IPS-20b (cell line): Measurements from ENCODE around the gene HECTD4.

ENCODE experiments used
- H3K27ac ChIP-seq: one replicate; pipeline ENCODE4 v1.5.1; 2013; ENCODE audit warnings: low read length
- H3K27me3 ChIP-seq: 2 replicates; pipeline ENCODE4 v1.6.1; 2013; ENCODE audit warnings: mild to moderate bottlenecking, low read length, inconsistent platforms; ENCODE audit not compliant: insufficient read depth
- H3K36me3 ChIP-seq: 2 replicates; pipeline ENCODE4 v1.6.1; 2013; ENCODE audit warnings: low read depth, mild to moderate bottlenecking, inconsistent platforms, low read length, moderate library complexity; ENCODE audit not compliant: insufficient read depth
- H3K4me1 ChIP-seq: 2 replicates; pipeline ENCODE4 v1.6.1; 2013; ENCODE audit warnings: mild to moderate bottlenecking, control low read depth, inconsistent platforms, low read length, moderate library complexity; ENCODE audit not compliant: insufficient read depth
- H3K4me3 ChIP-seq: 2 replicates; pipeline ENCODE4 v1.5.1; 2013; ENCODE audit warnings: mild to moderate bottlenecking, low read length, inconsistent platforms
- H3K9ac ChIP-seq: 2 replicates; pipeline ENCODE4 v1.6.1; 2013; ENCODE audit warnings: low read depth, mild to moderate bottlenecking, inconsistent platforms, low read length, moderate library complexity
- H3K9me3 ChIP-seq: 2 replicates; pipeline ENCODE4 v1.6.1; 2013; ENCODE audit warnings: mild to moderate bottlenecking, low read depth, low read length, inconsistent platforms; ENCODE audit not compliant: insufficient read depth

Gene HECTD4

DNA sequence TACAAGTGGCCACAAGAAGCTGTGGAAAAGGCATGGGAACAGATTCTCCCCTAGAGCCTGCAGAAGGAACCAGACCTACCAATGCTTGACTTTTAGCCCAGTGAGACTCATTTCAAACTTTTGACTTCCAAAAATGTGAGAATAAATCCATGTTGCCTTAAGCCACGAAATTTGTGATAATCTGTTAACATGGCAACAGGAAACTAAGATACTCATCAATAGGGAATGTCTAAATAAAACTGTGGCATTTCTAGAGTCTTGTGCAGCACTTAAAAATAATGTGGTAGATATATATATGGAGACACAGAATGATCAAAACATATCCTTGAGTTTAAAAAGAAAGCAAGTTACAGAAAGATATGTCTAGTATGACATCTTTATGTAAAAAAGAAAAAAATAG is 12.0 kb downstream of the HECTD4 start:
- H3K9me3 ChIP-seq = no peaks in the 10 kb centered on the region
- no peaks in the 10 kb centered on the region for H3K36me3 ChIP-seq
- H3K27me3 ChIP-seq = no peaks in the 10 kb centered on the region
- no peak overlapping the region for H3K9ac ChIP-seq
- H3K4me1 ChIP-seq = peaks cover 6% of the 10 kb centered on the region; the same call in 1 of the 2 replicates
- no peak overlapping the region for H3K4me3 ChIP-seq
- no peak overlapping the region for H3K27ac ChIP-seq

DNA sequence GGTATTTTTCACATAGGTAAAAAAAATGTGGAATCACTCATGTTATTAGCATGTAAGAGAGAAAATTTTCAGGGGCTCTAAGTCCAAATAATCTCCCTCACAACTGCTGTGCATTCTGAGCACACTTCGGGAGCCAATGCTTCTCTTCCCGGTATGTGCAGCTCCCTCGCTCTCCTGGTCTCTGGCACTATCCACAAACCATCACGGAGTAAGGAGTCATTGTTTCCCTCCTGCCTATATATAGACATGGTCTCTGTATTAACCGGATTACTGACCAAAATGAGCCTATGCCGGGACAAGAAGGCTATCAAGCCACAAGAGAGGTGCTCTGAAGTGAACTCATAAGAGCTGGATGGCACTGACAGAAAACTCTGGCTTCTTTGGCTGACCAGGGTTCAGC is 13.4 kb downstream of the HECTD4 start:
- peaks cover 6% of the 10 kb centered on the region; the same call in 1 of the 2 replicates for H3K4me1 ChIP-seq
- H3K27me3 ChIP-seq = no peaks in the 10 kb centered on the region
- no peak overlapping the region for H3K27ac ChIP-seq
- no peaks in the 10 kb centered on the region for H3K36me3 ChIP-seq
- no peak overlapping the region for H3K4me3 ChIP-seq
- no peaks in the 10 kb centered on the region for H3K9me3 ChIP-seq
- H3K9ac ChIP-seq = no peak overlapping the region

DNA sequence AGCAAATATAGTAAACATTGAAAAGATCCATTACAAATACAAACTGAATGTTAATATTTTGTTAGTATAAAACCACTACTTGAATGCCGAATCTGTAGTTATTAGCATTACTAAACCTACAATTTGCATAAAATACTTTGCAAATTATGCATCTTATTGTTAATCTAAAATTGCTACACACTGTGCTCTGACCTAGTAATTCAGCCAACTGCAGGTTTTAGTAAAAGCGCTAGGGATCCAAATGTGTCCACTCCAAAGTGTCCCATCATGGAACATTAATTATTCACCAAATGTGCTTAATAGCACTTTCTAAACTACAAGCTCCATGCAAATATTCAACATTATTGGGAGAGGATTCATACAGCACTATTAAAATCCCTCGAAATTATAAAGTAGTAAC is 14.3 kb downstream of the HECTD4 start:
- Histone ChIP-seq H3K9ac (no peak overlapping the region), H3K27ac (no peak overlapping the region), H3K36me3 (no peaks in the 10 kb centered on the region), H3K4me3 (no peak overlapping the region), H3K4me1 (peaks cover 6% of the 10 kb centered on the region; the same call in 1 of the 2 replicates), H3K9me3 (no peaks in the 10 kb centered on the region), H3K27me3 (no peaks in the 10 kb centered on the region)

DNA sequence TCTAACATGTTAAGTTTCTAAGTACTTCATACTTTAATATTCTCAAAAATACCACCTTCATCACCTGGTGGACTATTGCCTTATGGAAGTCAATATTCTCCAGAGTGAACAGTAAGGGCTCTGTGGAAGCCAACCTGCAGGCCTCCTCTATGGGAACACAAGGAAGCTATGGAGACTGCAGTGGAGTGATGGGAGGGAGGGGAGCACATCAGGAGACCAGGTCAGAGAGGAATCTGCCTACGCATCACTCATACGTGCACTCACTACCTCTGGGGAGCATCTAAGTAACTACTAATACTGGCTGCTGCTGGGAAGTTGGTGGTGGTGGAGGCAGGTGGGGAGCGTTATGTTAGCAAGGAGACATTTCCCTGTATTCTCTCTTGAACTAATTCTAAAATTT is 19.9 kb downstream of the HECTD4 start:
- Histone ChIP-seq H3K36me3 (no peaks in the 10 kb centered on the region), H3K27me3 (no peaks in the 10 kb centered on the region), H3K4me1 (no peaks in the 10 kb centered on the region), H3K9me3 (no peaks in the 10 kb centered on the region), H3K27ac (no peak overlapping the region), H3K4me3 (no peak overlapping the region), H3K9ac (no peak overlapping the region)

DNA sequence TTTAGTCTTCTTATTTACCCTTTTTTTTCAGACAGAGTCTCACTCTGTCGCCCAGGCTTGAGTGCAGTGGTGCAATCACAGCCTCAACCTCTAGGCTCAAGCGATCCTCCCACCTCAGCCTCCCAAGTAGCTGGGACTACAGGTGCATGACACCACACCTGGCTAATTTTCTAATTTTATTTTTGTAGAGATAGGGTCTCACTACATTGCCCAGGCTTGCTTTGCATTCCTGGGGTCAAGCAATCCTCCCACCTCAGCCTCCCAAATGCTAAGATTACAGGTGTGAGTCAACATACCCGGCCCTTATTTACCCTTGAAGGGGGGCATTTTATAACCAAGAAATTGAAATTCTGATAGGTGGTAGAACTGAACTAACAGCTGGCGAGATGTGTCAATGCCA is 21.0 kb downstream of the HECTD4 start:
- no peaks in the 10 kb centered on the region for H3K4me1 ChIP-seq
- H3K9ac ChIP-seq = no peak overlapping the region
- H3K27ac ChIP-seq = no peak overlapping the region
- H3K27me3 ChIP-seq = no peaks in the 10 kb centered on the region
- no peaks in the 10 kb centered on the region for H3K9me3 ChIP-seq
- no peak overlapping the region for H3K4me3 ChIP-seq
- no peaks in the 10 kb centered on the region for H3K36me3 ChIP-seq

DNA sequence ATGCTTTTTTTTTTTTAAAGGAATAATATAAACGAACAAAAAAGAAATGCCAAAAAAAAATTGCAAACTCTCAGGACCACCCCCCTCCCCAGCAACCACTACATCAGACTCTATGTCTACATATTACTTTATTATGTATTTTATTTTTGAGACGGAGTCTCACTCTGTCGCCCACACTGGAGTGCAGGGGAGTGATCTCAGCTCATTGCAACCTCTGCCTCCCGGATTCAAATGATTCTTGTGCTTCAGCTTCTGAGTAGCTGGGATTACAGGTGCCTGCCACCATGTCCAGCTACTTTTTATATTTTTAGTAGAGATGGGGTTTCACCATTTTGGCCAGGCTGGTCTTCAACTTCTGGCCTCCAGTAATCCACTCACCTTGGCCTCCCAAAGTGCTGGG is 22.9 kb downstream of the HECTD4 start:
- H3K27ac ChIP-seq = no peak overlapping the region
- no peaks in the 10 kb centered on the region for H3K4me1 ChIP-seq
- H3K27me3 ChIP-seq = no peaks in the 10 kb centered on the region
- no peaks in the 10 kb centered on the region for H3K36me3 ChIP-seq
- H3K4me3 ChIP-seq = no peak overlapping the region
- H3K9me3 ChIP-seq = no peaks in the 10 kb centered on the region
- no peak overlapping the region for H3K9ac ChIP-seq

DNA sequence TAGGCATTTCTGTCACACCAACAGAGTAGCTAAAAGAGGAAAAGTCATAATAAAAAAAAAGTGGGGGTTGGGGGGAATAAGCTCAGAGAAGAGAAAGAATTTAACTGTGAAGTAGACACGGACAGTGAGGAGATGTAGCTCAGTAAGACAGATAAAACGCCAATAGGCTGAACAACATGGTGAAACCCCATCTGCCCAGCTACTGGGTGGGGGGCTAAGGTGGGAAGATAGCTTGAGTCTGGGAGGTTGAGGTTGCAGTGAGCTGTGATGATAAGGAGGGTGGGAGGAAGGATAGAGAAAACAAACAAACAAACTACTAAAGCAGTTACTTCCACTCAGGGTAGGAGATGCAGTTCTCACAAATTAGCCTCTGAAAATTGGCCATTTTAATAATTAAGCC is 25.0 kb downstream of the HECTD4 start:
- Histone ChIP-seq H3K9me3 (no peaks in the 10 kb centered on the region), H3K36me3 (no peaks in the 10 kb centered on the region), H3K4me3 (no peak overlapping the region), H3K4me1 (no peaks in the 10 kb centered on the region), H3K9ac (no peak overlapping the region), H3K27ac (no peak overlapping the region), H3K27me3 (no peaks in the 10 kb centered on the region)

DNA sequence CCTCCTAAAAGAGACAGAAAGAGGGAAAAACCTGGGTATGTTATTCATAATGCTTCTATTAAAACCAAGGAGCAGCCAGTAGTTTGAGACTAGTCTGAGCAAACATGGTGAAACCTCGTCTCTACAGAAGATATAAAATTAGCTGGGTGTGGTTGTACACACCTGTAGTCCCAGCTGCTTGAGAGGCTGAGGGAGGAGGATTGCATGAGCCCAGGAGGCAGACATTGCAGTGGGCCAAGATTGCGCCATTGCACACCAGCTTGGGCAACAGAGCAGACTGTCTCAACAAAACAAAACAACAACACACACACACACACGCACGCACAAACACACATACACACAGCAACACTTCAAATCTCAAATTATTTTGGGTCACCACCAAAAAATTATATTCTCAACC is 27.8 kb downstream of the HECTD4 start:
- no peak overlapping the region for H3K27ac ChIP-seq
- no peak overlapping the region for H3K9ac ChIP-seq
- H3K9me3 ChIP-seq = no peaks in the 10 kb centered on the region
- H3K4me1 ChIP-seq = no peaks in the 10 kb centered on the region
- H3K36me3 ChIP-seq = no peaks in the 10 kb centered on the region
- H3K27me3 ChIP-seq = no peaks in the 10 kb centered on the region
- H3K4me3 ChIP-seq = no peak overlapping the region

DNA sequence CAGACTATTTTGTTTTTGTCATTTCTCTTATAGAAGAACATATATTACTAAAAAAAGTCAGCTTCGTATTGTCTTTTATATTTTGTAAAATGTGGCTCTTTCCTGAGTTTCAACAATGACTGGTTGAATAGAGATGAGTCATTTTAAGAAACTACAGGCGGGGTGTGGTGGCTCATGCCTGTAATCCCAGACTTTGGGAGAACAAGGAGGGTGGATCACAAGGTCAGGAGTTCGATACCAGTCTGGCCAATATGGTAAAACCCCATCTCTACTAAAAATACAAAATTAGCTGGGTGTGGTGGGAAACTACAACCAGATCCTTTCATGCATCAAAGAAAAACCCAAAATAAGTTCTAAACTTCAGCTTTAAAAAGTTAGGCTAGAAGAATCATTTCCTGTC is 28.8 kb downstream of the HECTD4 start:
- Histone ChIP-seq H3K9ac (no peak overlapping the region), H3K27me3 (no peaks in the 10 kb centered on the region), H3K27ac (no peak overlapping the region), H3K36me3 (no peaks in the 10 kb centered on the region), H3K4me1 (no peaks in the 10 kb centered on the region), H3K4me3 (no peak overlapping the region), H3K9me3 (no peaks in the 10 kb centered on the region)

DNA sequence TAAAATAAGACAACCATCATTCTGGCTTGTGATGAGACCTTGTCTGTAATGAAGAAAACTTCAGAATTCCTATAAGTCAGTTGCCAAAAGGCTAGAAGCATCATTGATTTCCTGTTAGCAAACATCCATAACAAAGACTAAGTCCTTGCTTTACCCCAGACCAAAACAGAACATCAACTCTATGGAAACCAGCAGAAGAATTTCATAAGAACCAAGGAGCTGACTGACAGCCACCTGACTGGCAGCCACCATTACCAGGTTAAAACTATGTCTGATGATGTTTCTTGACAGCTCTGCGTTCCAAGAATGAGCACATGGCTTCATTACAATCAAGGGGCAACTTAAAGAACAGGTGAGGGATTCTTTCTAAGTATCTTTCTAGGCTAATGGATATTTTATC is 29.3 kb downstream of the HECTD4 start:
- H3K9me3 ChIP-seq = no peaks in the 10 kb centered on the region
- H3K27me3 ChIP-seq = no peaks in the 10 kb centered on the region
- H3K4me3 ChIP-seq = no peak overlapping the region
- no peak overlapping the region for H3K9ac ChIP-seq
- H3K4me1 ChIP-seq = no peaks in the 10 kb centered on the region
- H3K36me3 ChIP-seq = no peaks in the 10 kb centered on the region
- H3K27ac ChIP-seq = no peak overlapping the region

DNA sequence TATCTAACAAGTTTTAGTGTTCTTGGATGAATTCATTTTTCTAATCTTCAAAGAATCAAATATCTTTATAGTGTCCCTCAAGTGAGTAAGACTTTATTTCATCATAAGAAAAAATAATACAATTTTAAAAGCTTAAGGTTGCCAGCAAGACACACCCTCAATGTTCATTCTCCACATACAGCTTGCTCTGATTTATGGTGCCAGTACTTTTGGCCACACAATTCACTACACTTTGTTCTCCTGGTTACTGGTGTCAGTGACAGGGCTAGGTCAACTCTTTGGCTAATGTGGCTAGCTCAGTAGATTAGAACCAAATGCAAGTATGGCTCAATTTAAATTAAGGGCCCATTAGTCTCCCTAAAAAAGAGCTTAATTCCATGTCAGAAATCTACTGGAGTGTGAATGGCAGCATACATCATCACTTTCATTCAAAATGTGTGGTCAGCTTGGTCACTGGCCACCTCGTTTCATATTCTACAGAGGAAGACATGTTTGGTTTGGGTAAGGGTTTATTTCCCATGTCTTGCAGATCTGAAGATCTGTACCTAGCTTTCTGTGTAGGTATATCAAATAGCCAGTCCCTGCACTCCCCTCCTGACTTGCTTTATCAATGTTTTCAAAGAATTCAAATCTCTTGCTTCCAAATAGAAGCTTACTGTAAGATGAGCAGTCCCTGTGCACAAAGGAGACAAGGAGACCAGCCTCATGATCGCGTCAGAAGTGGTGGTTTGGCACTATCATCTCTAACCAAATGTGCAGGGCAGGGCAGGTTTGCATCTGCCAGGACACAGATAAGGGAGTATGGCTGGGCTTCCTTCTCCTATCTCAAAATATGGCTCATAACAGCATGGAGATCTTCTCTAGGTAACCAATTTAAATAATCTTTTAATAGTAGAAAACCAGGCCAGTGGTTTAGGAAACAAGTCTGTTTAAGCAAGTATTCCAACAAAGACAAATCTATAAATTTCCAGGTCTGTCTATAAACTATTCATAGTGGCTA is 31.3 kb downstream of the HECTD4 start:
- no peaks in the 10 kb centered on the region for H3K27me3 ChIP-seq
- no peak overlapping the region for H3K9ac ChIP-seq
- H3K4me1 ChIP-seq = peaks cover 12% of the 10 kb centered on the region; the same call in 1 of the 2 replicates
- H3K36me3 ChIP-seq = no peaks in the 10 kb centered on the region
- H3K4me3 ChIP-seq = no peak overlapping the region
- no peak overlapping the region for H3K27ac ChIP-seq
- H3K9me3 ChIP-seq = no peaks in the 10 kb centered on the region

DNA sequence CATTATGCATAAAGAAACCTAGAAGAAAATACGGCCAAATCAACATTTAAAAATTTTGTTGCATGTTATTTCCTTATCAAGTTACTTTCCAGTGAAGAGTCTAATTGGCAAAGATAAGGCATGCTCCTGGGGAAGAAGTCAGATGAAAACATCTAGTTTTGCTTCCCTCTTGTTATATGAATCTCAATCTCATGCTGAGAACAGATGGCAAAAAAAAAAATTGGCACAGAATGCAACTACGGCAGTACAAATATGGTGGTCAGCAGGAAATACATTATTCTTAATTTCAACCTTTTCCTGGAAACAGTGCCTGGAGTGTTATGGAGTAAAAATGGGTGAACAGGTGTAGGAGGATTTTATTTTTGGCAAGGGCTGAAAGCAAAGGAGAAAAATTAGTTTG is 32.8 kb downstream of the HECTD4 start:
- Histone ChIP-seq H3K9me3 (no peaks in the 10 kb centered on the region), H3K36me3 (no peaks in the 10 kb centered on the region), H3K4me3 (no peak overlapping the region), H3K4me1 (peaks cover 12% of the 10 kb centered on the region; the same call in 1 of the 2 replicates), H3K9ac (no peak overlapping the region), H3K27ac (no peak overlapping the region), H3K27me3 (no peaks in the 10 kb centered on the region)
